T-helper 2 cell treated with Interferon-gamma antibody and Interleukin-4, amounts not matched to agents 100 ng/mL and 5 ng/mL, for 36 hours (primary cell): ENCODE measurements around the gene TTLL5. TPM values are rescaled to one million over a fixed set of nuclear protein-coding genes. Genes with fewer than 3 reads are reported as not detected.

Experiments
- intact Hi-C: fragments of 100-400 bp; cut with micrococcal nuclease; formaldehyde crosslinking; loops from one replicate; pipeline ENCODE4 v1.15.1; 2023
- total RNA-seq: library from RNA; stranded (reverse); gene quantifications from 2 replicates; pipeline ENCODE4 v1.2.3, GENCODE V29; 2022

The TTLL5 gene
- 33.6 and 34.7 TPM in 2 replicates for total RNA-seq

GRCh38 chr14:75660630-75661498 is at the start of gene TTLL5, which contains the start of gene ERG28:
TSS of gene TTLL5 (plus strand) at chr14:75661246. CDS start at chr14:75663150, 1,904 bp downstream.
TSS of gene ERG28 (minus strand) at chr14:75660876. CDS start at chr14:75657502, 3,374 bp downstream.
- intact Hi-C loops, result loop anchor here (1.0 to 5.0 kb wide), 7 partner anchors 118 to 948 kb away; partner anchors contain the start of genes AREL1, BATF, FCF1 and GPATCH2L

- intact Hi-C loops, result no loop called here
Measured at GRCh38 chr14:75612157-75612556, 48.9 kb upstream of the TTLL5 start.

- intact Hi-C loops, result no loop called here
Measured at GRCh38 chr14:75614179-75614578, 46.9 kb upstream of the TTLL5 start.

- intact Hi-C loops, result no loop called here
Measured at GRCh38 chr14:75615200-75615599, 45.8 kb upstream of the TTLL5 start.

GRCh38 chr14:75619548-75619947 is 41.5 kb upstream of the TTLL5 start:
- intact Hi-C loops, result no loop called here

GRCh38 chr14:75625034-75625433 is 36.0 kb upstream of the TTLL5 start:
- intact Hi-C loops, result no loop called here

GRCh38 chr14:75626396-75626795 is 34.6 kb upstream of the TTLL5 start:
- intact Hi-C loops, result no loop called here

- intact Hi-C loops, result no loop called here
Measured at GRCh38 chr14:75626863-75627262, 34.2 kb upstream of the TTLL5 start.

- intact Hi-C loops, result no loop called here
Measured at GRCh38 chr14:75627406-75627805, 33.6 kb upstream of the TTLL5 start.

- intact Hi-C loops, result no loop called here
Measured at GRCh38 chr14:75628816-75629215, 32.2 kb upstream of the TTLL5 start.

- intact Hi-C loops, result no loop called here
Measured at GRCh38 chr14:75630695-75631452, 30.2 kb upstream of the TTLL5 start.

- intact Hi-C loops, result no loop called here
Measured at GRCh38 chr14:75631453-75631831, 29.6 kb upstream of the TTLL5 start.

GRCh38 chr14:75634848-75635247 is 26.2 kb upstream of the TTLL5 start:
- intact Hi-C loops, result no loop called here

- intact Hi-C loops, result no loop called here
Measured at GRCh38 chr14:75636100-75636692, 24.9 kb upstream of the TTLL5 start.

- intact Hi-C loops, result no loop called here
Measured at GRCh38 chr14:75640876-75641275, 20.2 kb upstream of the TTLL5 start.

GRCh38 chr14:75643985-75644384 is 17.1 kb upstream of the TTLL5 start:
- intact Hi-C loops, result no loop called here

GRCh38 chr14:75645056-75645455 is 16.0 kb upstream of the TTLL5 start:
- intact Hi-C loops, result no loop called here

- intact Hi-C loops, result no loop called here
Measured at GRCh38 chr14:75646762-75647161, 14.3 kb upstream of the TTLL5 start.

- intact Hi-C loops, result no loop called here
Measured at GRCh38 chr14:75647640-75648039, 13.4 kb upstream of the TTLL5 start.

- intact Hi-C loops, result no loop called here
Measured at GRCh38 chr14:75648066-75648838, 12.8 kb upstream of the TTLL5 start.

- intact Hi-C loops, result no loop called here
Measured at GRCh38 chr14:75649337-75649736, 11.7 kb upstream of the TTLL5 start.
